Measurements from ENCODE around the gene MAPKAPK3.
"Not testable (repeated sequence)": the region's sequence is repeated elsewhere in the genome, so short reads cannot be mapped to it uniquely, and the experiment has no call there.

MAPKAPK3 gene

GRCh38 chr3:50661321-50661837, 44.4 kb downstream of the MAPKAPK3 start:
- no peak for DNase-seq (ENCODE audit: low spot score)
- in situ Hi-C loops (cut with MboI; ENCODE audit: low sequenced_read_pairs, unreplicated experiment): no loop called here
- no peak for TF ChIP-seq CTCF (IDR thresholded peaks at IDR 0.05; ENCODE audit: borderline replicate concordance, control extremely low read depth, extremely low read depth, insufficient read depth, missing control alignments)

- in situ Hi-C loops (cut with MboI; ENCODE audit: low sequenced_read_pairs, unreplicated experiment): no loop called here
- no peak for DNase-seq (ENCODE audit: low spot score)
- TF ChIP-seq CTCF (IDR thresholded peaks at IDR 0.05; ENCODE audit: borderline replicate concordance, control extremely low read depth, extremely low read depth, insufficient read depth, missing control alignments): no peak
These were observed 45.5 kb downstream of the MAPKAPK3 start for GRCh38 chr3:50662408-50662807.

GRCh38 chr3:50665081-50665840, 48.3 kb downstream of the MAPKAPK3 start:
- no peak for DNase-seq (ENCODE audit: low spot score)
- no peak for TF ChIP-seq CTCF (IDR thresholded peaks at IDR 0.05; ENCODE audit: borderline replicate concordance, control extremely low read depth, extremely low read depth, insufficient read depth, missing control alignments)
- in situ Hi-C loops (cut with MboI; ENCODE audit: low sequenced_read_pairs, unreplicated experiment): no loop called here

GRCh38 chr3:50665841-50666115, 48.8 kb downstream of the MAPKAPK3 start:
- DNase-seq (ENCODE audit: low spot score); in situ Hi-C loops (cut with MboI; ENCODE audit: low sequenced_read_pairs, unreplicated experiment): not testable (repeated sequence)

GRCh38 chr3:50666837-50667236, 49.9 kb downstream of the MAPKAPK3 start:
- no peak for DNase-seq (ENCODE audit: low spot score)
- in situ Hi-C loops (cut with MboI; ENCODE audit: low sequenced_read_pairs, unreplicated experiment): no loop called here
- no peak for TF ChIP-seq CTCF (IDR thresholded peaks at IDR 0.05; ENCODE audit: borderline replicate concordance, control extremely low read depth, extremely low read depth, insufficient read depth, missing control alignments)

- no peak for TF ChIP-seq CTCF (IDR thresholded peaks at IDR 0.05; ENCODE audit: borderline replicate concordance, control extremely low read depth, extremely low read depth, insufficient read depth, missing control alignments)
- in situ Hi-C loops (cut with MboI; ENCODE audit: low sequenced_read_pairs, unreplicated experiment): no loop called here
- no peak for DNase-seq (ENCODE audit: low spot score)
These were observed 54.4 kb downstream of the MAPKAPK3 start for GRCh38 chr3:50671331-50671730.

GRCh38 chr3:50672656-50673055, 55.7 kb downstream of the MAPKAPK3 start:
- TF ChIP-seq CTCF (IDR thresholded peaks at IDR 0.05; ENCODE audit: borderline replicate concordance, control extremely low read depth, extremely low read depth, insufficient read depth, missing control alignments): no peak
- in situ Hi-C loops (cut with MboI; ENCODE audit: low sequenced_read_pairs, unreplicated experiment): no loop called here
- DNase-seq (ENCODE audit: low spot score): no peak
